Trophoblast cell (in vitro differentiated cells and primary cell): ENCODE results near the gene MAML3.

Experiments
- DNase-seq, 2 donors: peaks; one replicate each; pipeline ENCODE4 v3.0.0-alpha.2; 2016
- H2AFZ ChIP-seq: 2 replicates; pipeline ENCODE4 v1.6.1; 2013; ENCODE audit warnings: low read length, moderate library complexity, mild to moderate bottlenecking; ENCODE audit not compliant: insufficient read depth, poor library complexity
- H2AK5ac ChIP-seq: 2 replicates; pipeline ENCODE4 v1.6.1; 2013; ENCODE audit warnings: mild to moderate bottlenecking, low read length
- H2BK120ac ChIP-seq: 2 replicates; pipeline ENCODE4 v1.6.1; 2013; ENCODE audit warnings: low read length, mild to moderate bottlenecking, moderate library complexity; ENCODE audit not compliant: insufficient read depth, poor library complexity
- H2BK12ac ChIP-seq: 2 replicates; pipeline ENCODE4 v1.6.1; 2013; ENCODE audit warnings: mild to moderate bottlenecking, low read length, moderate library complexity
- H2BK5ac ChIP-seq: 2 replicates; pipeline ENCODE4 v1.6.1; 2013; ENCODE audit warnings: low read length, low read depth, moderate library complexity, mild to moderate bottlenecking; ENCODE audit not compliant: poor library complexity
- H3K14ac ChIP-seq: 2 replicates; pipeline ENCODE4 v1.6.1; 2013; ENCODE audit warnings: mild to moderate bottlenecking, low read length
- H3K18ac ChIP-seq: 2 replicates; pipeline ENCODE4 v1.6.1; 2013; ENCODE audit warnings: mild to moderate bottlenecking, low read length
- H3K23ac ChIP-seq: 2 replicates; pipeline ENCODE4 v1.6.1; 2013; ENCODE audit warnings: low read length
- H3K27ac ChIP-seq: 2 replicates; pipeline ENCODE4 v1.5.1; 2013; ENCODE audit warnings: low read depth, mild to moderate bottlenecking, inconsistent platforms, low read length, moderate library complexity
- H3K27me3 ChIP-seq: 2 replicates; pipeline ENCODE4 v1.6.1; 2013; ENCODE audit warnings: inconsistent platforms, mild to moderate bottlenecking, low read length, moderate library complexity; ENCODE audit not compliant: insufficient read depth
- H3K36me3 ChIP-seq, 2 experiments: 1 replicate in 1 of 2; 2 replicates in 1 of 2; pipeline ENCODE4 v1.6.1; 2013; ENCODE audit warnings: low read length in 2 of 2, mild to moderate bottlenecking in 2 of 2, moderate library complexity in 1 of 2; ENCODE audit not compliant: insufficient read depth in 2 of 2, control insufficient read depth in 1 of 2
- H3K4ac ChIP-seq: 2 replicates; pipeline ENCODE4 v1.6.1; 2013; ENCODE audit warnings: low read depth, mild to moderate bottlenecking, low read length, moderate library complexity
- H3K4me1 ChIP-seq, 2 experiments: 1 replicate in 1 of 2; 2 replicates in 1 of 2; pipeline ENCODE4 v1.6.1; 2013; ENCODE audit warnings: low read length in 2 of 2, mild to moderate bottlenecking in 2 of 2, moderate library complexity in 1 of 2; ENCODE audit not compliant: insufficient read depth in 2 of 2, control insufficient read depth in 1 of 2
- H3K4me2 ChIP-seq: 2 replicates; pipeline ENCODE4 v1.6.1; 2013; ENCODE audit warnings: inconsistent platforms, mild to moderate bottlenecking, low read length, moderate library complexity
- H3K4me3 ChIP-seq: 2 replicates; pipeline ENCODE4 v1.5.1; 2013; ENCODE audit warnings: mild to moderate bottlenecking, low read depth, low read length, inconsistent platforms
- H3K79me1 ChIP-seq: one replicate; pipeline ENCODE4 v1.6.1; 2013; ENCODE audit warnings: low read length
- H3K79me2 ChIP-seq: 2 replicates; pipeline ENCODE4 v1.6.1; 2013; ENCODE audit warnings: low read length, mild to moderate bottlenecking; ENCODE audit not compliant: control insufficient read depth, insufficient read depth, poor library complexity
- H3K9ac ChIP-seq: 2 replicates; pipeline ENCODE4 v1.6.1; 2013; ENCODE audit warnings: mild to moderate bottlenecking, low read length
- H3K9me3 ChIP-seq: 2 replicates; pipeline ENCODE4 v1.6.1; 2013; ENCODE audit warnings: low read depth, mild to moderate bottlenecking, control low read depth, inconsistent platforms, low read length; ENCODE audit not compliant: insufficient read depth
- H4K12ac ChIP-seq: 2 replicates; pipeline ENCODE4 v1.6.1; 2013; ENCODE audit warnings: low read depth, mild to moderate bottlenecking, low read length, moderate library complexity
- H4K8ac ChIP-seq: 2 replicates; pipeline ENCODE4 v1.6.1; 2013; ENCODE audit warnings: low read depth, mild to moderate bottlenecking, low read length, moderate library complexity
- H4K91ac ChIP-seq: one replicate; pipeline ENCODE4 v1.6.1; 2013; ENCODE audit warnings: low read depth, mild to moderate bottlenecking, low read length, moderate library complexity
- WGBS: extraction: QIAGEN DNeasy Blood & Tissue Kit; methylation state at CpG from one replicate; pipeline ENCODE4 v1.1.7; 2013; ENCODE audit warnings: missing lambda C conversion rate; ENCODE audit not compliant: insufficient read length, insufficient coverage; ENCODE audit errors: extremely low coverage; 5-methylcytosine and 5-hydroxymethylcytosine counted together

Gene MAML3

GRCh38 chr4:139917896-139918295 is 236.1 kb downstream of the MAML3 start:
- Histone ChIP-seq H3K27me3 (no peaks in the 10 kb centered on the region), H3K36me3 (no peaks in the 10 kb centered on the region), H3K23ac (no peak overlapping the region), H4K91ac (no peak overlapping the region), H3K4me3 (no peak overlapping the region), H3K14ac (no peak overlapping the region), H3K27ac (no peak overlapping the region), H2AFZ (no peak overlapping the region), H2BK120ac (no peak overlapping the region), H2BK12ac (no peak overlapping the region), H3K79me2 (no peaks in the 10 kb centered on the region), H3K9me3 (no peaks in the 10 kb centered on the region), H4K12ac (no peak overlapping the region), H2AK5ac (no peak overlapping the region), H3K4me2 (no peak overlapping the region), H3K79me1 (no peaks in the 10 kb centered on the region), H4K8ac (no peak overlapping the region), H3K4me1 (peaks cover 4 to 7% of the 10 kb centered on the region in 2 experiments), H3K18ac (no peak overlapping the region), H3K4ac (no peak overlapping the region), H3K9ac (no peak overlapping the region), H2BK5ac (no peak overlapping the region)
- DNase-seq: no peak
- WGBS: no CpG with 5 or more reads among the region's 6 CpGs

DNA sequence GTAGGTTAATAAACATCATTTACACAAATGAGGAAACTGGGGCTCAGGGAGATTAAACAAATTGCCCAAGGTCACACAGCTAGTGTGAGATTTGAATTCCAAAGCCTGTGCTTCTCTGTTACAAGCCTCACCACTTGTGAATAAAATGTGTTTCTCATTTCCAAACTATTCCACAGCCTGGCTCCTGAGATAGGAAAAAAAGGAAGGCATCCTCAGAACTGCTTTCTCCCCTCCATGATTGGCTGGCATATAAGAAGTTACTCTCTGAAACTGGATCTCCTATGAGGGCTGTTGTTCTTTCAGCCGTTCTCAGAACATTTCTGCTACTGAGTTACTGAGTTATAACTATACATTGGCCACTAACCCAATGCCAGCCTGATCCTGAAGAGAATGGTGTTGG is 237.9 kb downstream of the MAML3 start:
- no peak overlapping the region for H3K18ac ChIP-seq
- H3K4me2 ChIP-seq: no peak overlapping the region
- no peak overlapping the region for H2AK5ac ChIP-seq
- H3K23ac ChIP-seq: peak overlapping the region; percentile 63
- no peak overlapping the region for H3K9ac ChIP-seq
- H4K12ac ChIP-seq: no peak overlapping the region
- no peaks in the 10 kb centered on the region for H3K79me2 ChIP-seq
- H2AFZ ChIP-seq: no peak overlapping the region
- H3K4me3 ChIP-seq: no peak overlapping the region
- H3K79me1 ChIP-seq: no peaks in the 10 kb centered on the region
- H4K8ac ChIP-seq: no peak overlapping the region
- peaks cover 4 to 6% of the 10 kb centered on the region in 2 experiments for H3K4me1 ChIP-seq
- no peak overlapping the region for H2BK120ac ChIP-seq
- no peak overlapping the region for H3K14ac ChIP-seq
- H2BK5ac ChIP-seq: no peak overlapping the region
- no CpG with 5 or more reads among the region's 1 CpG for WGBS
- H3K27ac ChIP-seq: no peak overlapping the region
- H2BK12ac ChIP-seq: no peak overlapping the region
- H3K36me3 ChIP-seq: no peaks in the 10 kb centered on the region
- H3K4ac ChIP-seq: no peak overlapping the region
- no peak overlapping the region for H4K91ac ChIP-seq
- H3K27me3 ChIP-seq: no peaks in the 10 kb centered on the region
- DNase-seq: no peak
- H3K9me3 ChIP-seq: no peaks in the 10 kb centered on the region

- no peaks in the 10 kb centered on the region for H3K79me2 ChIP-seq
- H3K27me3 ChIP-seq: no peaks in the 10 kb centered on the region
- DNase-seq: no peak
- no peak overlapping the region for H4K91ac ChIP-seq
- H2BK120ac ChIP-seq: no peak overlapping the region
- no peak overlapping the region for H4K8ac ChIP-seq
- H3K36me3 ChIP-seq: no peaks in the 10 kb centered on the region
- H3K9ac ChIP-seq: no peak overlapping the region
- H2BK12ac ChIP-seq: no peak overlapping the region
- no peak overlapping the region for H3K4me2 ChIP-seq
- no peaks in the 10 kb centered on the region for H3K9me3 ChIP-seq
- no peak overlapping the region for H2AK5ac ChIP-seq
- no peak overlapping the region for H3K4ac ChIP-seq
- H2AFZ ChIP-seq: no peak overlapping the region
- no peaks in the 10 kb centered on the region for H3K79me1 ChIP-seq
- no peak overlapping the region for H3K4me3 ChIP-seq
- no peak overlapping the region for H2BK5ac ChIP-seq
- no peak overlapping the region for H3K27ac ChIP-seq
- H3K4me1 ChIP-seq: no peaks in the 10 kb centered on the region
- H4K12ac ChIP-seq: no peak overlapping the region
- H3K18ac ChIP-seq: no peak overlapping the region
- H3K23ac ChIP-seq: no peak overlapping the region
- H3K14ac ChIP-seq: no peak overlapping the region
- no CpG with 5 or more reads among the region's 2 CpGs for WGBS
Measured at GRCh38 chr4:139915037-139915436, 238.9 kb downstream of the MAML3 start.

DNA sequence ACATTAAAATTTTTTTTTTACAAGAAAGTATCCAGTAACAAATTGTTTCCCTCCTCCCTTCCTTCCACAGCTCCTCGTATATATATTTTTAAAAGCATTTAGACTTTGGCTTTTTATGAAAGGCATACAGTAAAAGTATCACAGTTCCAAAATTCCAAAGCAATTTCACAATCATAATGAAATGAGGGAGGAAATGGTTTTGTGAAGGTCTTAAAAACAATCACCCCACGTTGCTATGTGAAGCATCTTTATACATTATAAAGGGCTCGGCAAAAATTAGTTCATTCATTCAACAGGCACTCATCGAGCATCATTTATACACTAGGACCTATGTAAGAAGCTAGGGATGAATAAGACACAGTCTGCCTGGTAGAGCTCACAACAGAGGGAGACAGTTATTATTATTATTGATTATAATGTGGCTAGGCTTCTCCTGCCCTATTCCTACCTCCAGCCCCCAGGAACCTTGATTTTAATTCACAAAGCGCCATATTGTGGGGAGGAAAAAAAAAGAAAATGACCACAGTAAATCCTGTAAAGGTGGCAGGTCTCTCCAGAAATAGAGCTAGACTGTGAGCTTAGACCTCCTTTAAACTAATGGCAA is 239.9 kb downstream of the MAML3 start:
- H3K4me3 ChIP-seq: no peak overlapping the region
- no peak overlapping the region for H4K8ac ChIP-seq
- H4K12ac ChIP-seq: no peak overlapping the region
- H4K91ac ChIP-seq: no peak overlapping the region
- no peak overlapping the region for H3K23ac ChIP-seq
- H3K4me1 ChIP-seq: no peaks in the 10 kb centered on the region
- no CpG with 5 or more reads among the region's 5 CpGs for WGBS
- H3K4me2 ChIP-seq: no peak overlapping the region
- H3K36me3 ChIP-seq: no peaks in the 10 kb centered on the region
- H3K79me1 ChIP-seq: no peaks in the 10 kb centered on the region
- H3K79me2 ChIP-seq: no peaks in the 10 kb centered on the region
- no peak overlapping the region for H2BK5ac ChIP-seq
- no peak overlapping the region for H2AFZ ChIP-seq
- no peak overlapping the region for H3K14ac ChIP-seq
- H3K27ac ChIP-seq: no peak overlapping the region
- no peaks in the 10 kb centered on the region for H3K9me3 ChIP-seq
- no peak for DNase-seq
- H3K9ac ChIP-seq: no peak overlapping the region
- H3K4ac ChIP-seq: no peak overlapping the region
- H2BK120ac ChIP-seq: no peak overlapping the region
- H3K18ac ChIP-seq: no peak overlapping the region
- H2AK5ac ChIP-seq: no peak overlapping the region
- H2BK12ac ChIP-seq: no peak overlapping the region
- H3K27me3 ChIP-seq: no peaks in the 10 kb centered on the region
